ENCODE measurements around the gene GRB2. TPM values are rescaled to one million over a fixed set of nuclear protein-coding genes. Genes with fewer than 3 reads are reported as not detected.
A peak's percentile ranks its signal among the peaks of the same experiment; 100 is the strongest.

The GRB2 gene
- total RNA-seq, 1 donor from 2014 or later, result 95.0 TPM

- TF ChIP-seq, protein P1, sequence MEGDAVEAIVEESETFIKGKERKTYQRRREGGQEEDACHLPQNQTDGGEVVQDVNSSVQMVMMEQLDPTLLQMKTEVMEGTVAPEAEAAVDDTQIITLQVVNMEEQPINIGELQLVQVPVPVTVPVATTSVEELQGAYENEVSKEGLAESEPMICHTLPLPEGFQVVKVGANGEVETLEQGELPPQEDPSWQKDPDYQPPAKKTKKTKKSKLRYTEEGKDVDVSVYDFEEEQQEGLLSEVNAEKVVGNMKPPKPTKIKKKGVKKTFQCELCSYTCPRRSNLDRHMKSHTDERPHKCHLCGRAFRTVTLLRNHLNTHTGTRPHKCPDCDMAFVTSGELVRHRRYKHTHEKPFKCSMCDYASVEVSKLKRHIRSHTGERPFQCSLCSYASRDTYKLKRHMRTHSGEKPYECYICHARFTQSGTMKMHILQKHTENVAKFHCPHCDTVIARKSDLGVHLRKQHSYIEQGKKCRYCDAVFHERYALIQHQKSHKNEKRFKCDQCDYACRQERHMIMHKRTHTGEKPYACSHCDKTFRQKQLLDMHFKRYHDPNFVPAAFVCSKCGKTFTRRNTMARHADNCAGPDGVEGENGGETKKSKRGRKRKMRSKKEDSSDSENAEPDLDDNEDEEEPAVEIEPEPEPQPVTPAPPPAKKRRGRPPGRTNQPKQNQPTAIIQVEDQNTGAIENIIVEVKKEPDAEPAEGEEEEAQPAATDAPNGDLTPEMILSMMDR (IDR thresholded peaks at IDR 0.05; ENCODE audit: unreplicated experiment), result no peak
- Mint-ChIP-seq H3K4me3 (ENCODE audit: unreplicated experiment) (no peak overlapping the region), H3K4me1 (ENCODE audit: unreplicated experiment) (peaks cover 6% of the 10 kb centered on the region), H3K27ac (ENCODE audit: unreplicated experiment) (no peak overlapping the region), H3K9me3 (ENCODE audit: unreplicated experiment) (no peaks in the 10 kb centered on the region), H3K27me3 (ENCODE audit: unreplicated experiment) (peaks cover 8% of the 10 kb centered on the region), H3K36me3 (ENCODE audit: low read depth, unreplicated experiment) (no peaks in the 10 kb centered on the region)
- no peak for DNase-seq (ENCODE audit: low spot score)
Measured at GRCh38 chr17:75417054-75417580, 11.6 kb upstream of the GRB2 start.

DNA sequence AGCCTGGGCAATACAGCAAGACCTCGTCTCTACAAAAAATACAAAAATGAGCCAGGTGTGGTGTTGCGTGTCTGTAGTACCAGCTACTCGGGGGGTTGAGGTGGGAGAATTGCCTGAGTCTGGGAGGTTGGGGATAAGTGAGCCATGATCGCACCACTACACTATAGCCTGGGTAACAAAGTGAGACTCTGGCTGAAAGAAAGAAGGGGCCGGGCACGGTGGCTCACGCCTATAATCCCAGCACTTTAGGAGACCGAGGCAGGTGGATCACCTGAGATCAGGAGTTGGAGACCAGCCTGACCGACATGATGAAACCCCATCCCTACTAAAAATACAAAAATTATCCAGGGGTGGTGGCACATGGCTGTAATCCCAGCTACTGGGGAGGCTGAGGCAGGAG lies 10.5 kb upstream of the GRB2 start:
- H3K9me3 Mint-ChIP-seq (ENCODE audit: unreplicated experiment), result no peaks in the 10 kb centered on the region
- TF ChIP-seq, protein P1 (IDR thresholded peaks at IDR 0.05; ENCODE audit: unreplicated experiment), result no peak
- H3K27me3 Mint-ChIP-seq (ENCODE audit: unreplicated experiment), result peaks cover 11% of the 10 kb centered on the region
- no peak overlapping the region for H3K27ac Mint-ChIP-seq (ENCODE audit: unreplicated experiment)
- no peak overlapping the region for H3K4me3 Mint-ChIP-seq (ENCODE audit: unreplicated experiment)
- no peak for DNase-seq (ENCODE audit: low spot score)
- H3K4me1 Mint-ChIP-seq (ENCODE audit: unreplicated experiment), result peaks cover 9% of the 10 kb centered on the region
- H3K36me3 Mint-ChIP-seq (ENCODE audit: low read depth, unreplicated experiment), result no peaks in the 10 kb centered on the region

GRCh38 chr17:75414488-75414887 lies 9.0 kb upstream of the GRB2 start:
- H3K27me3 Mint-ChIP-seq (ENCODE audit: unreplicated experiment), result peaks cover 11% of the 10 kb centered on the region
- peaks cover 9% of the 10 kb centered on the region for H3K4me1 Mint-ChIP-seq (ENCODE audit: unreplicated experiment)
- H3K4me3 Mint-ChIP-seq (ENCODE audit: unreplicated experiment), result no peak overlapping the region
- H3K36me3 Mint-ChIP-seq (ENCODE audit: low read depth, unreplicated experiment), result no peaks in the 10 kb centered on the region
- no peaks in the 10 kb centered on the region for H3K9me3 Mint-ChIP-seq (ENCODE audit: unreplicated experiment)
- no peak overlapping the region for H3K27ac Mint-ChIP-seq (ENCODE audit: unreplicated experiment)
- TF ChIP-seq, protein P1 (IDR thresholded peaks at IDR 0.05; ENCODE audit: unreplicated experiment), result no peak
- no peak for DNase-seq (ENCODE audit: low spot score)

- Mint-ChIP-seq H3K27ac (ENCODE audit: unreplicated experiment) (no peak overlapping the region), H3K4me1 (ENCODE audit: unreplicated experiment) (peaks cover 9% of the 10 kb centered on the region), H3K36me3 (ENCODE audit: low read depth, unreplicated experiment) (no peaks in the 10 kb centered on the region), H3K27me3 (ENCODE audit: unreplicated experiment) (peaks cover 9% of the 10 kb centered on the region), H3K4me3 (ENCODE audit: unreplicated experiment) (no peak overlapping the region), H3K9me3 (ENCODE audit: unreplicated experiment) (no peaks in the 10 kb centered on the region)
- TF ChIP-seq, protein P1 (IDR thresholded peaks at IDR 0.05; ENCODE audit: unreplicated experiment), result peak; percentile 72
- DNase-seq (ENCODE audit: low spot score), result peak; percentile 74
Measured at GRCh38 chr17:75412455-75413317, 7.2 kb upstream of the GRB2 start.

Measured in endothelial cell (in vitro differentiated cells).